HK-2 (cell line): Measurements from ENCODE around the gene TMEM203.

ENCODE experiments used
- DNase-seq: peaks from one replicate; pipeline ENCODE4 v3.0.0-alpha.2; 2018; ENCODE audit not compliant: unreplicated experiment

Gene TMEM203

DNA sequence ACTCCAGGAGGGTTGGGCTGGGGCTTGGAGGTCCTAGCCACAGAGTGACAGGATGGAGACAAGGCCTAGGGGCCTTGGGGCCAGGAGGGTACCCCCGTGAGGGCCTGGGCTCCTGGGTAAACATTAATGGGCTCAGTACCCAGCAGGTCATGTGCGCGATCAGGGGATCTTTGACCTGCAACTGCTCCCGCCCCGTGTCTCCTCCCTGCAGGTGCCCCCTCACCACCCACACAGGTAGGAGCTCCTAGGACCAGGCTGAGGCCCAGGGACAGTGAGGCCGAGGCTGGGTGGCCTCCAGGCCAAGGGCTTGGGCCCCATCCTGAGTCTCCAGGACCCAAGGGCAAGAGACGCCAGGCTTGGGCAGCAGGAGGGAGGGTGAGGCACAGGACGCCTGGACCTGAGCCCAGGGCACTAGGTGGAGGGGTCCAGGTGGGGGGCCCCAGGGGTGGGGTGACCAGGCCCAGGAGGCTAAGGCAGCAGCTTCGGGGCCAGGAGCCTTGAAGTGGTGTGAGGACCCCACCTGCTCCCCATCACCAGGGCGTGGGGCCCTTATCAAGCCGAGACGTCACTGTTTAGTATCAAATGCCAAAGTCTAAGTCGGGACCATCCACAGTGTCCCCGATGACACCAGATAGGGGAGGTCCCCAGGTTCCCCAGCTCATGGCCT, 25.4 kb upstream of the TMEM203 start, which contains the start of gene SLC34A3:
TSS of gene SLC34A3 (plus strand) at position 197 of the 667 bp plus-strand sequence. CDS start 802 bp downstream, outside the sequence.
- DNase-seq: no peak

DNA sequence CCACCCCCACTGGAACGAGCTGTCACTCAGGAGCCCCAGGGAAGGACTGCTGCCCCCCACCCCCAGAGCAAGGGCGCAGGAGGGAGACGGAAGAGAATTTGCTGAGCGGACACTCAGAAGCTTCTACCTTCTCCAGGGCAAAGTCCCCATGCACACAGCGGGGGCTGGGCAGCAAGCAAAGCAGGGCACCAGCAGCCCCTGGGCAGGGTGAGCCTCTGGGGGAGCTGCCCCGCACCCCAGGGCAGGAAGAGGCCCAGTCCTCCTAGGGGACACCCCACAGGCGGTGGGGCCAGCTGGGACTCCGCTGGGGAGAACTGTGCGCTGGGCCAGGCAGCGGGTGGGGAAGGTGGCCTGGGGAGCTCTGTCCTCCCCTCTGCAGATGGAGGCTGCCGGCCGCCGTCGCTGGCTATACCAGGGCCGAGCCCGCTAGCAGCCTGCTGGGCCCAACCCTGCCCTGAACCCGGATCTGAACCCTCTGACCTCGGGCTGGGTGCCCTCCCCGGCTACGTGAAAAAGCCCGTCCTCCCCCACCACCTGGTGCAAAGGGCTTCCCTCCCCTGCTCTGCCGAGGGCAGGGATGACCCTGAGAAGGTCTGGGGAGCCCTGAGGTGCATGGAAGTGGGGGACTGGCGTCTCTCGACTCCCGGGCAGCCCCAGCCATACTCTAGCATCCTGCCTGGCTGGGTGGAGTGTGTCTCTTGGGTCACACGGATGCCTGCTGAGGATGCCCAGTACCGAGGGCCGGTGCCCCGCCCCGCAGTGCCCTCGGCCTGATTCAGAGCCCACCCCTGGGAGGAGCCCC, 24.7 kb upstream of the TMEM203 start:
- no peak for DNase-seq

DNA sequence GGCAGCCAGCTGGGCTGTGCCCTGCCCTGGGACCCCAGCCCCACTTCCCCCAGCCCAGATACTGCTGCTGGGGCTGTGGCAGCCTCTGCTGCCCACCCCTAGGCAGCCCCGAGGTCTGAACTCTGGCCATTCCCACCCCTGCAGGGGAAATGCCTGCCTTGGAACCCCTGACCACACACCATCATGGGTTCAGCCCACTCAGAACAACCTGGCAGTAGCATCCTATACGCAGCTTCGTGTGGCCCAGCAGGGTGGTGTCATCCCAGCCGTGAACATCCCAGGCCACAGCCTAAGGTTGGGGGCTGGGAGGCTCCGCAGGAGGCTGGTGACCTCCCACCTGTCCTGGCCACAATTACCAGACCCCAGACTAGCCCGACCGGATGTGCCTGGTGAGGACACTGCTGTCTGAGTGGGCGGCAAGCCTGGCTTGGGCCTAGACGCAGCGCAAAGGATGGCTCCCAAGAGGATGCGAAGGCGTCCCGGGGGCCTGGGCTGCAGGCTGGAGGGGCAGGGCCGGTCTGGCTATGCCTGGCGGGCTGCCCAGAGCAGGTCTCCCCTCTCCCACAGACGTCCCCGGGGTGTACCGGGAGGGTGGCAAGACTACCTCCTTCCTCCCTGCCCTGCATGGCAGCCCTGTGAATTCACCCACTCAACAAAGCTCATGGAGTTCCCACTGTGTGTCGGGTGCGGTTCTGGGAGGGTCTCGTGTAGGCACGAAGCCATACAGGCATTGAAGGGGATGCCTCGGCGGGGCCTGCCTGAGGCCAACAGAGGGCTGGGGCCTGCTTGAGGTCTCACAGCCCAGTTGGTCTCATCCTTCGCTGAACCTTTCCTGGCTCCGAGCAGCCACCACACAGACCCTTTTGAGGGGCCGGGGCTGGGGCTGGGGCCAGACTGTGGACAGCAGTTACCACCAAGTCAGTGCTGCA, 23.8 kb upstream of the TMEM203 start:
- DNase-seq: no peak

DNA sequence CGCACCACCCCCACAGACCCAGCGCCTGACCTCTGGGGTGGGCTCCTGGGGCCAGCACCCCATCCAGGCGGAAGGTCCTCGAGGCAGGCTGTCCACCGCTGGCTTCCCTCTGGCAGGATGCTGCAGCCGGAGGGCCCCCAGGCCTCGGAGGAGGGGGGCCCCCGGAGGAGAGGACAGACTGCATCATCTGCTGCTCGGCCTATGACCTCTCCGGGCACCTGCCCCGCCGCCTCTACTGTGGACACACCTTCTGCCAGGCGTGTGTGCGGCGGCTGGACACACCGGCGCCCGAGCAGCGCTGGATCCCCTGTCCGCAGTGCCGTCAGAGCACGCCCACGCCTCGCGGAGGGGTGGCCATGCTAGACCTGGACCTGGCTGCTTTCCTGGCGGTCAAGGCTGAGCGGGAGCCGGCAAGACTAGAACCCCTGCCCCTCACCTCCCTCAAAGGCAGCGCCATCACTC, 23.1 kb upstream of the TMEM203 start:
- DNase-seq: no peak

DNA sequence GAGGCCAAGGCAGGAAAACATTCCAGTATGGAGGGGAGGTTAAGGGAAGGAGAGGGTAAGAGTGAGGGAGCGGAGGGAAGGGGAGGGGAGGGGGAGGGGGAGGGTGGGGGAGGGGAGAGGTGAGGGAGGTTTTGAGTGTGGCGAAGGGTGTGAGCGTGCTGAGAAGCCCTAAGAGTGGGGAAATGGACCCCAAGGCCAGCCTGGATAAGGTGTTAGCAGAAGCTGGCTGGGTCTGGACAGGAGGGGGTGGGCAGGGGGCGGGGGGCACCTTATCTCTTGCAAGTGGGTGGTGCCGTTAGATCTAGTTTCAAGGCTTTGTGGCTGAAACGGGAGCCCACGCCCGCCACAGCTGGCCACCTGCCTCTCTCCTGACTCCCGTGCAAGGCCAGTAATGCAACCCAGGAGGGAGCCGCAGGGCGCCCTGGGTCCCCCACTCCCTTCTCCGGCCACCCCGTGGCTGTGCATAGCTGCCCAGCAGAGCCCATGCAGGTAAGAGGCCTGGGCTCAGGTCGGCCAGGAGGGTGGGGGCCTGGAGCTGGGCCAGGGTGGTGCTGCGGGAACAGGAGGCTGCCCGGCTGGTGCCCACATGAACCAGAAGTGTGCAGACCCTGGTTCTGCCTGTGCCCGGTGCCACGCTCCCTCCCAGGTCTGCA, 22.5 kb upstream of the TMEM203 start:
- no peak for DNase-seq

- peak; percentile 84 for DNase-seq
Observed at GRCh38 chr9:137227054-137227852, 21.8 kb upstream of the TMEM203 start, which contains the start of gene RNF224. Gene RNF224, plus strand, starts transcription at chr9:137227502. Its CDS starts 834 bp downstream, at chr9:137228336.

DNA sequence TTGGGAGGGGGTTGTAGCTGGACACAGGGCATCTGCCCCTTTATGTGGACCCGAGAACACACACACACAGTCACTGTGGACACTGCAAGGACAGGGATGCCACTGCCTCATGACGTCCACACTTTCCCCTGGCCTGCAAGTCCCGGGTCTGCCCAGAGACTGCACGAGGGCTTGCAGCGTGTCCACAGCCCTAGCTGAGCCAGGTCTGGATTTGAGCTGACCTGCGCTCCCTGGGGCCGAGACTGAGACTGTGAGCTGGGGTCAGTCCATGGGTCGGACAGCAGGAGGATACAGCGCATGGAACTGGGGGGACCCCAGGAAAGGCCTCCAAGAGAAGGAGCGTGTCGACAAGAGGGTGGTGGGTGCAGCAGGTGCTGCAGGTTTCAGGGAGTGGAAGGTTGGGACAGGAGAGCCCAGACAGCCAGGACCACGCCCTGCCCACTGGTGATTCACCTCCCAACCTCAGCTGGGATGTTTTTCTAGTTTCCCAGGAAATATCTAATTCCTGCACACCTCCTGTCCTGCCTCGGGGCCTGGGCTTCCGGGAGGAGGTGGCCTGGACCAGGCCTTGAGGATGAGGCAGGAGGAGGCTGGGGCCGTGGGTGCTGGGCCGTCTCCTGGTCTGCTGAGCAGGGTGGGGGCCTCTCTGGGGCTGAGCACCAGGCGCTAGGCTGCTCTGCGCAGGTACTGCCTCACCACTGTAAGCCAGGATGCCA, 21.0 kb upstream of the TMEM203 start:
- DNase-seq: peak; percentile 74

DNA sequence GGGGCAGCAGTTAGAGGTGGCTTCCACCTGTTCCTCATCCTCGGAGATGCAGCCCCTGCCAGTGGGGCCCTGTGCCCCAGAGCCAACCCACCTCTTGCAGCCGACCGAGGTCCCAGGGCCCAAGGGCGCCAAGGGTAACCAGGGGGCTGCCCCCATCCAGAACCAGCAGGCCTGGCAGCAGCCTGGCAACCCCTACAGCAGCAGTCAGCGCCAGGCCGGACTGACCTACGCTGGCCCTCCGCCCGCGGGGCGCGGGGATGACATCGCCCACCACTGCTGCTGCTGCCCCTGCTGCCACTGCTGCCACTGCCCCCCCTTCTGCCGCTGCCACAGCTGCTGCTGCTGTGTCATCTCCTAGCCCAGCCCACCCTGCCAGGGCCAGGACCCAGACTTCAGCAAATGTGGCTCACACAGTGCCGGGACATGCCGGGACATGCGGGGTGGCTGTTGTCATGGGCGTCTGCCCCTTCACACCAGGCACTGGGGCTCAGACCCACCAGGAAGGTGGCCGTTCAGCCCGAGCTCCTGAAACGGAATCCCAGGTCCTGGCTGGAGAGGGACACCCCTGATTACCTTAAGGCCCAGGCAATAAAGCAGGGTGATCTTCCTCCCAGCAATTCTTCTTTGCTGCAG, 20.4 kb upstream of the TMEM203 start:
- no peak for DNase-seq

DNA sequence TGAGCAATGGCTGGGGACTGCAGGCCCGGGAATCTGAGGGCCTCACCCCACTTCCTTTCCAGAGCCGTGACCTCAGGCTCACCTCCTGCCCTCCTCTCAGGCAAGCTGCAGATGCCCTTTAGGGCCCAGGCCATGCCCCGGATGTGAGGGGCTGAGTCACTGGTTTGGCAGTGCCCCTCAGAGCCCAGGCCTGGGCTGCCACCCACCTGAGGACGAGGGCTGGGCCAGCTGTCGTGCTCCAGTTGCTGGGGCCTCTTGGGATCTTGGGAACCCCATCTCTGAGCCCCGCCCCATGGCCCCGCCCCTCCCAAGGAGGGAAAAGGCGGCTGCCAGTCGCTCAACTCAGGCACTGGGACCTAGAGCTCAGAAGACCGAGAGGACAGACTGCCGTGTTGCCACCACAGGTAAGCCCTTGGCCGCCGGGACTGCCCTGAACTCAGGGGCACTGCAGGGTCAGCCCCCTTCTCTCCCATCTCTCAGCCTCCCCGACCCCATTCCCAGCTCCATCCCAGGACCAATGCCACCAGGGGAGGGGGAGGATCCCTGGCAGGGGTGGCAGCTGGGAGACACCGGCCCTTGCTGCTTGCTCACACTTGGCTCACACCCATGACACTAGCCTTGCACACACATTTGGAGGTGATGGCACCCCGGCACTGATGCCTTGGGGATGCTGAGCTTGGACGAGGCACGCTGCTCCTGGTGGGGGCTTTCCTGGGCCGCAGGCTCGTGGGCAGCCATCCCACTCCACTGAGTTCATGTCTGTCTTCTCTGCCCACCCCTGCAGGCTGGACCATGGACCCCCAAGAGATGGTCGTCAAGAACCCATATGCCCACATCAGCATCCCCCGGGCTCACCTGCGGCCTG, 19.6 kb upstream of the TMEM203 start, which contains the start of gene CYSRT1:
TSS of gene CYSRT1 (plus strand) at position 345 of the 865 bp plus-strand sequence. CDS start at position 793, 448 bp downstream.
- no peak for DNase-seq

DNA sequence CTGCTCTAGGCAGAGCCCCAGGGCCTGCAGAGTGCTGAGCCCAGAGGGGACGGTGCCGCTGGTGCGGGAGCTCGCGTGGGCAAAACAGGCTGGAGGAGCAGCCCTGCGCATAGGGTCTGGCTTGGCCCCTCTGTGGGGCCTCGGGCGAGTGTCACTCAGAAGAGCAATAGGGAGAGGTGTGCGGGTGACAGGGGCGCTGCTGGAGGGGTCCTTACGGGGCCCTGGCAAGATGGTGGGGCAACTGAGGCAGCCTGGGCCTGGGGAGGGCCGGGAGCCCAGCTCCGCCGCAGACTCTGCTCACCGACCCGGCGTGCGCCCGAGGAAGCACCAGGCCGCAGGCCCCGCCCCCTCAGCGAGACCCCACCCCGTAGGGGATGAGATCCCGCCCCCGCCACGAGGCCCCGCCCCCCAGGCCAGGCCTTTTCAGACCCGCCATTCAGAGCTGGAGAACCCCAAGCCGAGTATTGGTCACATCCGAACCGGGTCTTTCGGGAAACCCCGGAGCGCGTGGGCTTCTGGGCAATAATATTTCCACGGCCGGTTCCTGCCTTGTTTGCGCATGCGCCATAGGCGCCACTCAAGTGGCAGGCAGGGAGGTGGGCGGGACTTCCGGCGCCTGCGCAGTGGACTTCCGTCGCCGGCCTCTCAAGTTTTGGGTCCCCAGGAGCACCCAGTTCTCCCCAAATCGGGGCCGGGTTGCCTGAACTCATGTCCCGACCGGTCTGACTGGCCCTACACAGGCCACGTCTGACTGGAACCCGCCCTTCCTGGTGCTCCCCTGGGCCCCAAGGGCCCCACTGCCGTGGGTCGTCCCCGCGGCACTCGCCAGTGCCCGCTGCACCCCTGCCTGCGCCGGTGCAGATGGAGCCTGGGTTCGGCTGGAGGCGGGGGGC, 17.9 kb upstream of the TMEM203 start:
- peak; percentile 98 for DNase-seq

DNA sequence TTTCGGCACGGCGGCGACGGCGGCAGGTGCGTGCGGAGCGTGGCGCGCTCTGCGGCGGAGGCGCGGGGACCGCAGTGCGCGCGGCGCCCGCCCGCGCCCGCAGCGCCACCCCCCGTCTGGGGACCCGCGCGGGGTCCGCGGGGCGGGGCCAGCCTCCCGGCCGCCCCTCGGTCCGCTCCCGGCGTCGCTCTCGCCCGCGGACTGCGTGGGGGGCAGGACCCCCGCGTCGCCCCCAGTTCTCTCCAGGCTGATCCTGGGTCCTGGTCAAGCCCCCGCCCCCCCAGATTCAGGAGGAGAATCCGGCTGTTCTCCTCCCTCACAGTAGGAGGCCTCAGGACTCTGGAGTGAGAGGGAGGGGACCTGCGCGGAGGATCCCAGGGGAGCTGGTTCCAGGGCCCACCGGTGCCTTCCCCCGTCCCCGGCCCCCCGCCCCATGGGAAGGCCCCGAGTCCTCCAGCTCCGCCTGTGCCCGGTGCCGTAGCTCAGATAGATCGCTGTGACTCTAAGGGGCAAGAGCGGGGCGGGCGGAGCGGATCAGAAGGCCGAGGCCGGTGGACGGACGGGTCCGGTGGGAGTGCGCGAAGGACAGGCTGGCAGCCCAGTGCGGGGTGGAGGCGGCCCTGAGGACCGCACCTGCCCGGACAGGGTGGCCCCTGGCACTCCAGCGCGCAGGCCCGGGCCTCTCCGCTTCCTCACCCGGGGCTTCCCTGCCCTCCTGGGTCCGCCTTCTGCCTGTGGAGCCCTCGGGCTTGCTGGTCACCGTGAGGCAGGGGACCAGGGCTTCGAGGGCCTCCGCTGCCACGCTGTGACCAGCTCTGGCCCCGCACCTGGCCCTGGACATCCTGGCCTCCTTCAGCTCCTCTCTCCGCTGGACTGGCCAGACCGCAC, 17.0 kb upstream of the TMEM203 start, which contains the start of gene RNF208:
TSS of gene RNF208 (minus strand) at position 51 of the 888 bp plus-strand sequence. CDS start 1,028 bp downstream, outside the sequence.
- DNase-seq: peak; percentile 50

DNA sequence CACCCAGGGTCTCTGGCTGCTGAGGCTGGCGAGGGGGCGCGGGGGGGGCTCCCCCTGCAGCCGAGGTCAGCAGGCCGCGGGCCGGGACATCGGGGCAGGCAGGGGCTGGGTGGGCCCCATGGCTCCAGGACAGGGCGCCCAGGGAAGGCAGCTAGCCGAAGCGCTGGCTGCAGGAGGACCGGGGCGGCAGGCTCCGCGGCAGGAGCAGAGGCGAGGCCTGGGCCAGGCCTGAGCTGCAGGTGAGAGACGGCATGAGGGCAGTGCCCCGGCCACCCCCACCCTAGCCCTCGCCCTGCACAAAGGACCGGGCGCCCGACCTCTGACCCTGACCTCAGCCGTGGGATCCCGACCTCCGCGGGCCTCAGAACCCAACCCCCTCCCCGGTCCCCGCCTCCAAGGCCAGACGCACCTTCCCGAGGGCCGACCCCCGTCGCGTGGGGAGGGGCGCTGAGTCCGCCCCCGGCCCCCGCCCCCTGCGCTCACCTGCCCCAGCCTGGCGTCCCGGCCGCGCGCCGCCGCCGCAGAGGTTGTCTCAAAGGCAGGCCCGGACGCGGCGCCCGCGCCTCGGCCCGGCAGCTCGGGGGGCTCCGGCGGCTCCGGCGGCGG, 16.2 kb upstream of the TMEM203 start:
- DNase-seq: no peak

GRCh38 chr9:137221095-137221505, 15.7 kb upstream of the TMEM203 start:
- no peak for DNase-seq

GRCh38 chr9:137220317-137221094, 15.1 kb upstream of the TMEM203 start:
- DNase-seq: no peak
